H1 (cell line): ENCODE measurements around the gene BOLA3. TPM values are rescaled to one million over a fixed set of nuclear protein-coding genes. Genes with fewer than 3 reads are reported as not detected.

Experiments
- CTCF ChIA-PET: fragments of 300-600 bp; sonication (Branson Sonifier 250); formaldehyde crosslinking; loops from one replicate; lab custom pipeline; 2021; ENCODE audit not compliant: partially characterized antibody; lab: Charles Lee
- POLR2A ChIA-PET: fragments of 300-600 bp; sonication (Branson Sonifier 250); formaldehyde crosslinking; loops from one replicate; lab custom pipeline; 2021; ENCODE audit warnings: inconsistent platforms; ENCODE audit not compliant: partially characterized antibody; lab: Charles Lee
- DNase-seq, 2 experiments: peaks; one replicate each; pipeline versions ENCODE4 v3.0.0 to v3.0.0-alpha.2; 2010 to 2022; ENCODE audit warnings: low spot score in 2 of 2, low read depth in 1 of 2, mixed read lengths in 1 of 2
- FAIRE-seq: peaks from 2 replicates; lab custom pipeline; 2011; peaks lifted over from hg19 to GRCh38; lab: Jason Lieb, UNC
- H2AFZ ChIP-seq: 2 replicates; pipeline ENCODE4 v1.8.1; 2012; ENCODE audit warnings: low read length, inconsistent platforms
- H2AK5ac ChIP-seq: 2 replicates; pipeline ENCODE4 v1.6.1; 2013; ENCODE audit warnings: low read depth, low read length
- H2BK120ac ChIP-seq: replicated peaks from 2 replicates; pipeline ENCODE3; 2013; ENCODE audit warnings: low read depth, low read length, inconsistent platforms
- H2BK12ac ChIP-seq: 2 replicates; pipeline ENCODE4 v1.6.1; 2013; ENCODE audit warnings: low read depth, low read length
- H2BK15ac ChIP-seq: 2 replicates; pipeline ENCODE4 v1.6.1; 2013; ENCODE audit warnings: low read length
- H2BK20ac ChIP-seq: 2 replicates; pipeline ENCODE4 v1.6.1; 2013; ENCODE audit warnings: low read length
- H2BK5ac ChIP-seq: 2 replicates; pipeline ENCODE4 v1.6.1; 2013; ENCODE audit warnings: low read depth, low read length
- H3K14ac ChIP-seq: 2 replicates; pipeline ENCODE4 v1.6.1; 2013; ENCODE audit warnings: inconsistent platforms; ENCODE audit not compliant: insufficient read length
- H3K18ac ChIP-seq: 2 replicates; pipeline ENCODE4 v1.6.1; 2013; ENCODE audit warnings: low read length; ENCODE audit errors: extremely low read depth
- H3K23ac ChIP-seq: 2 replicates; pipeline ENCODE4 v1.6.1; 2013; ENCODE audit warnings: inconsistent platforms; ENCODE audit not compliant: insufficient read length
- H3K23me2 ChIP-seq: 2 replicates; pipeline ENCODE4 v1.6.1; 2013; ENCODE audit warnings: low read depth, low read length
- H3K27ac ChIP-seq: 2 replicates; pipeline ENCODE4 v1.6.1; 2011; ENCODE audit warnings: low read depth, low read length, inconsistent platforms
- H3K27me3 ChIP-seq, 4 experiments: replicated peaks in 1 of 4; 1 replicate in 1 of 4; 2 replicates in 3 of 4; pipeline versions ENCODE4 v1.6.1 to v1.8.1; 2011 to 2013; ENCODE audit warnings: low read length in 3 of 4, mild to moderate bottlenecking in 3 of 4, inconsistent platforms in 2 of 4, mixed read lengths in 2 of 4, moderate library complexity in 1 of 4; ENCODE audit not compliant: control insufficient read depth in 3 of 4, insufficient read depth in 3 of 4; ENCODE audit errors: extremely low read depth in 1 of 4
- H3K36me3 ChIP-seq, 4 experiments: 2 replicates each; pipeline versions ENCODE4 v1.6.1 to v1.8.1; 2011 to 2013; ENCODE audit warnings: mild to moderate bottlenecking in 4 of 4, low read length in 3 of 4, moderate library complexity in 2 of 4, control low read depth in 1 of 4, inconsistent platforms in 1 of 4; ENCODE audit not compliant: insufficient read depth in 4 of 4, control insufficient read depth in 2 of 4
- H3K4ac ChIP-seq: replicated peaks from 2 replicates; pipeline ENCODE3; 2013; ENCODE audit warnings: low read length, low read depth, mixed read lengths, inconsistent platforms; ENCODE audit not compliant: insufficient read length
- H3K4me1 ChIP-seq, 4 experiments: replicated peaks in 1 of 4; 1 replicate in 1 of 4; 2 replicates in 3 of 4; pipeline versions ENCODE4 v1.6.1 to v1.8.1; 2011 to 2013; ENCODE audit warnings: low read length in 3 of 4, inconsistent platforms in 2 of 4, mixed read lengths in 1 of 4; ENCODE audit not compliant: insufficient read depth in 4 of 4, control insufficient read depth in 3 of 4
- H3K4me2 ChIP-seq, 2 experiments: 2 replicates each; pipeline versions ENCODE4 v1.6.1 to v1.8.1; 2011 to 2013; ENCODE audit warnings: low read depth in 2 of 2, low read length in 2 of 2, control low read depth in 1 of 2, inconsistent platforms in 1 of 2, mild to moderate bottlenecking in 1 of 2; ENCODE audit not compliant: insufficient read depth in 1 of 2
- H3K4me3 ChIP-seq, 4 experiments: fragments of 200-600, 300-600 bp in 1 of 4; sonication (generic), shearing (Covaris generic), sonication (Bioruptor Twin) in 1 of 4; 2 replicates each; pipeline versions ENCODE4 v1.5.1 to v1.8.1; 2011 to 2016; ENCODE audit warnings: low read length in 4 of 4, low read depth in 3 of 4, control low read depth in 2 of 4, inconsistent platforms in 2 of 4, mild to moderate bottlenecking in 2 of 4, mixed read lengths in 1 of 4, moderate library complexity in 1 of 4; ENCODE audit not compliant: insufficient read depth in 2 of 4; ENCODE audit errors: extremely low read depth in 1 of 4
- H3K56ac ChIP-seq: replicated peaks from 2 replicates; pipeline ENCODE3; 2013; ENCODE audit warnings: low read depth, mild to moderate bottlenecking, mixed read lengths, low read length, inconsistent platforms; ENCODE audit not compliant: insufficient read length
- H3K79me1 ChIP-seq: 2 replicates; pipeline ENCODE4 v1.6.1; 2013; ENCODE audit warnings: low read depth, low read length, control low read depth
- H3K79me2 ChIP-seq, 2 experiments: 2 replicates each; pipeline versions ENCODE4 v1.6.1 to v1.8.1; 2012 to 2013; ENCODE audit warnings: low read length in 2 of 2, mild to moderate bottlenecking in 2 of 2, inconsistent platforms in 1 of 2; ENCODE audit not compliant: insufficient read depth in 2 of 2, control insufficient read depth in 1 of 2
- H3K9ac ChIP-seq, 4 experiments: replicated peaks in 1 of 4; 1 replicate in 1 of 4; 2 replicates in 3 of 4; pipeline versions ENCODE4 v1.6.1 to v1.8.1; 2011 to 2013; ENCODE audit warnings: low read depth in 3 of 4, low read length in 3 of 4, control low read depth in 2 of 4, mild to moderate bottlenecking in 2 of 4, moderate library complexity in 2 of 4, inconsistent platforms in 1 of 4; ENCODE audit errors: extremely low read depth in 1 of 4
- H3K9me3 ChIP-seq, 2 experiments: 2 replicates each; pipeline versions ENCODE4 v1.6.1 to v1.8.1; 2012 to 2013; ENCODE audit warnings: mild to moderate bottlenecking in 2 of 2, moderate library complexity in 2 of 2, control low read depth in 1 of 2, inconsistent platforms in 1 of 2, low read depth in 1 of 2, low read length in 1 of 2, mixed read lengths in 1 of 2; ENCODE audit not compliant: insufficient read depth in 2 of 2
- H4K20me1 ChIP-seq, 2 experiments: replicated peaks in 1 of 2; 2 replicates each; pipeline versions ENCODE3 to v1.8.1; 2011 to 2013; ENCODE audit warnings: inconsistent platforms in 2 of 2, low read length in 2 of 2, mild to moderate bottlenecking in 1 of 2; ENCODE audit not compliant: insufficient read depth in 2 of 2, control insufficient read depth in 1 of 2
- H4K5ac ChIP-seq: 2 replicates; pipeline ENCODE4 v1.6.1; 2013; ENCODE audit warnings: low read length, low read depth, mixed read lengths, inconsistent platforms; ENCODE audit not compliant: insufficient read length
- H4K8ac ChIP-seq: 2 replicates; pipeline ENCODE4 v1.8.0; 2013; ENCODE audit warnings: mild to moderate bottlenecking, moderate library complexity, low read length, inconsistent platforms; ENCODE audit not compliant: insufficient read depth; ENCODE audit errors: extremely low read depth
- H4K91ac ChIP-seq: replicated peaks from 2 replicates; pipeline ENCODE3; 2013; ENCODE audit warnings: low read length, mixed read lengths, inconsistent platforms; ENCODE audit not compliant: insufficient read length
- BRCA1 ChIP-seq: IDR thresholded peaks from 2 replicates; pipeline ENCODE4 v1.6.1; 2012; ENCODE audit warnings: low read depth, low read length, improper control_type of control experiment
- CBX5 ChIP-seq: fragments of 300-800, 300-1000 bp; sonication (generic); IDR thresholded peaks from 2 replicates; pipeline ENCODE4 v1.7.1; 2016; ENCODE audit warnings: antibody characterized with exemption, low read length, low read depth
- CHD2 ChIP-seq: IDR thresholded peaks from 2 replicates; pipeline ENCODE4 v1.6.1; 2012; ENCODE audit warnings: low read length, improper control_type of control experiment
- GTF2F1 ChIP-seq: IDR thresholded peaks from 2 replicates; pipeline ENCODE4 v1.6.1; 2012; ENCODE audit warnings: low read depth, low read length, improper control_type of control experiment, borderline replicate concordance
- HDAC6 ChIP-seq: IDR thresholded peaks from one replicate; pipeline ENCODE4 v1.7.1; 2012; ENCODE audit warnings: low read depth, mild to moderate bottlenecking, inconsistent platforms, low read length, moderate library complexity
- SIN3A ChIP-seq, 2 experiments: IDR thresholded peaks in 1 of 2; conservative IDR thresholded peaks in 1 of 2; 2 replicates each; pipeline ENCODE4 v1.6.1; 2011 to 2012; ENCODE audit warnings: low read length in 2 of 2, improper control_type of control experiment in 1 of 2, low read depth in 1 of 2, mild to moderate bottlenecking in 1 of 2
- SIX5 ChIP-seq: IDR thresholded peaks from 2 replicates; pipeline ENCODE4 v1.6.1; 2011; ENCODE audit warnings: mild to moderate bottlenecking, low read depth, low read length
- SP2 ChIP-seq: IDR thresholded peaks from 2 replicates; pipeline ENCODE4 v1.6.1; 2012; ENCODE audit warnings: mild to moderate bottlenecking, low read length, inconsistent platforms
- TAF7 ChIP-seq: optimal IDR thresholded peaks from 2 replicates; pipeline ENCODE3; 2011; ENCODE audit warnings: low read depth, mild to moderate bottlenecking, inconsistent platforms, low read length, moderate library complexity, borderline replicate concordance
- TCF12 ChIP-seq: IDR thresholded peaks from 2 replicates; pipeline ENCODE4 v1.6.1; 2011; ENCODE audit warnings: low read depth, mild to moderate bottlenecking, low read length
- WGBS, 2 experiments: shearing (Covaris generic) in 1 of 2; methylation state at CpG; one replicate each; pipeline versions ENCODE4 v1.1.6 to v1.1.7; 2013 to 2015; ENCODE audit warnings: low lambda C conversion rate in 2 of 2, mixed read lengths in 2 of 2, inconsistent platforms in 1 of 2, low coverage in 1 of 2, missing lambda C conversion rate in 1 of 2; ENCODE audit not compliant: insufficient replicate concordance in 2 of 2, insufficient coverage in 1 of 2, insufficient read length in 1 of 2; ENCODE audit errors: extremely low coverage in 1 of 2, missing lambda C conversion rate in 1 of 2; 5-methylcytosine and 5-hydroxymethylcytosine counted together
- polyA plus RNA-seq, 7 experiments: library from polyadenylated mRNA; depleted of rRNA in 3 of 7; stranded (reverse) in 5 of 7; unstranded in 2 of 7; fragments of >200 nt in 5 of 7; fragments of 200-250 nt in 2 of 7; gene quantifications; 1 replicate in 5 of 7; 2 replicates in 1 of 7; 4 replicates in 1 of 7; pipeline versions ENCODE4 v1.2.1 to v1.2.3, GENCODE V29; 2011 to 2013; ENCODE audit warnings: missing spikeins in 2 of 7, mixed read lengths in 2 of 7
- total RNA-seq: library from RNA; stranded (reverse); fragmentation: NEBNext Ultra II Directional; extraction: Animal tissue kit (Norgen Biotek cat#: 25700); gene quantifications from 2 replicates; pipeline ENCODE4 v1.2.1, GENCODE V29; 2021
- TF ChIP-seq, protein P1 (sequence below), 3 experiments: IDR thresholded peaks; 1 replicate in 2 of 3; 2 replicates in 1 of 3; pipeline versions ENCODE4 v1.5.1 to v1.6.1; 2011; ENCODE audit warnings: low read length in 3 of 3, mild to moderate bottlenecking in 3 of 3, inconsistent platforms in 2 of 3, low read depth in 1 of 3, moderate library complexity in 1 of 3; ENCODE audit not compliant: insufficient read depth in 1 of 3; ENCODE audit errors: control extremely low read depth in 1 of 3
- TF ChIP-seq, protein P2 (sequence below): IDR thresholded peaks from 2 replicates; pipeline ENCODE4 v1.6.1; 2012; ENCODE audit warnings: inconsistent platforms

The BOLA3 gene
- total and polyA plus RNA-seq, 2 of the 8 experiments (the other 6 are each of a cell fraction or from before 2014, with no cell fraction given) = 46.1 to 67.3 TPM

DNA sequence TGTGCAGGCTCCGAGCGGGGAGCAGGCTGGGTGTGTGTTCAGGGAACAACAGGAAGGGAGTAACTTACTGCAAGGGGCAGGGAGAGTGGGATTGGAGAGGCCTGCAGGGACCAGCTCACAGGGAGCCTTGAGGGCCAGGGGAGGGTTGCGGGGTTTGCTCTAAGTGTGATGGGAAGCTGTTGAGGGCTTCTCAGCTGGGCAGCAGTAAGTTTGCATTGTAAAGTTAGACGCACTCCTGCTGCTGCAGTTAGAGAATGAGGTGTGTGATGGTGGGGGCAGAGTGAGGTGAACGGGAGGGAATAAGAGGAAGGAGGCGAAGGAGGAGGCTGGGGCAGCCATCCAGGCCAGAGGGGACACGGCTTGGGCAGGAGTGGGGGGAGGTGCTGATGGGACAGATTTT lies 53.4 kb downstream of the BOLA3 start:
- H2AK5ac ChIP-seq = no peak overlapping the region
- DNase-seq (no peak), FAIRE-seq (no peak)
- no peak overlapping the region for H3K4ac ChIP-seq
- H2AFZ ChIP-seq = no peak overlapping the region
- H3K18ac ChIP-seq = no peak overlapping the region
- H3K56ac ChIP-seq = no peak overlapping the region
- no peak overlapping the region for H3K14ac ChIP-seq
- H4K5ac ChIP-seq = no peak overlapping the region
- POLR2A ChIA-PET = interaction anchor here (1.0 kb wide), 1 partner anchor 9 kb away, joined by 3 read pairs; no protein-coding TSS in a partner anchor
- H4K8ac ChIP-seq = no peak overlapping the region
- no peak overlapping the region for H3K4me3 ChIP-seq
- H2BK15ac ChIP-seq = no peak overlapping the region
- H3K4me2 ChIP-seq = no peak overlapping the region
- no peaks in the 10 kb centered on the region for H3K27me3 ChIP-seq
- H2BK5ac ChIP-seq = no peak overlapping the region
- no peaks in the 10 kb centered on the region for H3K79me2 ChIP-seq
- H3K9me3 ChIP-seq = no peaks in the 10 kb centered on the region
- H4K91ac ChIP-seq = no peak overlapping the region
- peaks cover 11 to 48% (median 27%) of the 10 kb centered on the region in 4 experiments; a peak in 6 of 8 replicates for H3K36me3 ChIP-seq
- H3K4me1 ChIP-seq = no peaks in the 10 kb centered on the region
- no peaks in the 10 kb centered on the region; the same call in 1 of the 2 replicates for H3K79me1 ChIP-seq
- H3K23ac ChIP-seq = no peak overlapping the region
- H3K27ac ChIP-seq = no peak overlapping the region
- H3K9ac ChIP-seq = no peak overlapping the region
- no peak overlapping the region for H2BK120ac ChIP-seq
- WGBS, 2 experiments = 83 to 100% methylated on average over 1 to 7 of the region's 7 CpGs
- no peak overlapping the region for H2BK20ac ChIP-seq
- H3K23me2 ChIP-seq = no peaks in the 10 kb centered on the region
- H4K20me1 ChIP-seq = peaks cover 2 to 3% of the 10 kb centered on the region in 2 experiments
- no peak overlapping the region for H2BK12ac ChIP-seq
- CTCF ChIA-PET = interaction anchor here (1.0 kb wide), 1 partner anchor 44 kb away, joined by 3 read pairs; no protein-coding TSS in a partner anchor
- TF ChIP-seq BRCA1 (no peak), CHD2 (no peak), SIN3A (conservative IDR thresholded peaks at IDR 0.05 in 1 of 2, IDR thresholded peaks at IDR 0.05 in 1 of 2; ENCODE audit: low read depth in 1 of 2, low read length in 2 of 2) (no peak), GTF2F1 (no peak), SP2 (no peak), TAF7 (no peak), CBX5 (no peak), SIX5 (no peak), TCF12 (no peak), HDAC6 (no peak)
- TF ChIP-seq, protein P1, sequence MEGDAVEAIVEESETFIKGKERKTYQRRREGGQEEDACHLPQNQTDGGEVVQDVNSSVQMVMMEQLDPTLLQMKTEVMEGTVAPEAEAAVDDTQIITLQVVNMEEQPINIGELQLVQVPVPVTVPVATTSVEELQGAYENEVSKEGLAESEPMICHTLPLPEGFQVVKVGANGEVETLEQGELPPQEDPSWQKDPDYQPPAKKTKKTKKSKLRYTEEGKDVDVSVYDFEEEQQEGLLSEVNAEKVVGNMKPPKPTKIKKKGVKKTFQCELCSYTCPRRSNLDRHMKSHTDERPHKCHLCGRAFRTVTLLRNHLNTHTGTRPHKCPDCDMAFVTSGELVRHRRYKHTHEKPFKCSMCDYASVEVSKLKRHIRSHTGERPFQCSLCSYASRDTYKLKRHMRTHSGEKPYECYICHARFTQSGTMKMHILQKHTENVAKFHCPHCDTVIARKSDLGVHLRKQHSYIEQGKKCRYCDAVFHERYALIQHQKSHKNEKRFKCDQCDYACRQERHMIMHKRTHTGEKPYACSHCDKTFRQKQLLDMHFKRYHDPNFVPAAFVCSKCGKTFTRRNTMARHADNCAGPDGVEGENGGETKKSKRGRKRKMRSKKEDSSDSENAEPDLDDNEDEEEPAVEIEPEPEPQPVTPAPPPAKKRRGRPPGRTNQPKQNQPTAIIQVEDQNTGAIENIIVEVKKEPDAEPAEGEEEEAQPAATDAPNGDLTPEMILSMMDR (IDR thresholded peaks at IDR 0.05; ENCODE audit: control extremely low read depth in 1 of 3, insufficient read depth in 1 of 3, low read depth in 1 of 3, low read length in 3 of 3) = no peak
- TF ChIP-seq, protein P2, sequence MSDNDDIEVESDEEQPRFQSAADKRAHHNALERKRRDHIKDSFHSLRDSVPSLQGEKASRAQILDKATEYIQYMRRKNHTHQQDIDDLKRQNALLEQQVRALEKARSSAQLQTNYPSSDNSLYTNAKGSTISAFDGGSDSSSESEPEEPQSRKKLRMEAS = no peak
